ENCODE data around the gene COL9A2. TPM values are rescaled to one million over a fixed set of nuclear protein-coding genes. Genes with fewer than 3 reads are reported as not detected.

The COL9A2 gene
- total and polyA plus RNA-seq, 2 donors (not counting 3 experiments of a cell fraction or from before 2014, with no cell fraction given): 0.64 to 0.69 TPM

DNA sequence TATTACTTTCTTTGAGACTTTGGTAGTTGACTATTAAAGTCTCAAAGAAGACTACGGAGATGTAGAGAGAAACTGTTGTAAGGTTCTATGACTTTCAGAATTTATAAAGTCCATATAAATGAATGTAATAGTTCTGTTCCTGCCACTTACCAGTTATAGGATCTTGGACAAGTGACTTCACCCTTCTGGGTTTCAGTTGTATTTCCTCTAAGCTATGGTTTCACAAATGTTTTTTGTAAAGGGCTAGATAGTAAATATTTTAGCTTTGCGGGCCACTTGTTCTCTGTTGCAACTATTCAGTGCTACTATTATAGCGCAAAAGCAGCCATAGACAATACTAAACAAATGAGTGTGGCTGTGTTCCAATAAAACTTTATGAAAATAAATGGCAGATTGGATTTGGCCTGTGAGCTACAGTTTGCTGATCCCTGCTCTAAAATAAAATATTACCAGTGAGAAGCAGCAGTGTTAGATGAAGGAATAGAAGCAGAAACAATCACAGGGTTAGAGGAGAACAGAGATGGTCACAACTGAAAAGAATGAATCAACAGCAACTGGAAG, 44.4 kb downstream of the COL9A2 start:
- intact Hi-C loops (cut with micrococcal nuclease): no loop called here
- Histone ChIP-seq H2AFZ (ENCODE audit: low read depth, low read length) (no peak overlapping the region), H3K27me3 (ENCODE audit: control insufficient read depth in 2 of 2, insufficient read depth in 2 of 2, low read length in 2 of 2) (no peaks in the 10 kb centered on the region), H3K4me2 (ENCODE audit: insufficient read depth, low read length) (no peak overlapping the region), H3K27ac (ENCODE audit: insufficient read depth, low read depth, low read length) (no peak overlapping the region), H3K4me3 (replicated peaks in 1 of 3; ENCODE audit: insufficient read depth in 1 of 3, low read depth in 1 of 3, low read length in 3 of 3) (no peak overlapping the region), H3K9ac (replicated peaks; ENCODE audit: extremely low read depth, insufficient read depth, low read length) (no peak overlapping the region), H3K4me1 (ENCODE audit: control insufficient read depth, extremely low read depth, insufficient read depth, low read length) (no peaks in the 10 kb centered on the region), H3K36me3 (ENCODE audit: control insufficient read depth in 2 of 2, extremely low read depth in 1 of 2, insufficient read depth in 2 of 2, low read length in 2 of 2) (peaks cover 17 to 24% of the 10 kb centered on the region in 2 experiments), H3K9me3 (replicated peaks; ENCODE audit: control insufficient read depth, insufficient read depth, low read length) (no peaks in the 10 kb centered on the region), H4K20me1 (replicated peaks; ENCODE audit: control insufficient read depth, extremely low read depth, insufficient read depth, low read length) (no peaks in the 10 kb centered on the region), H3K79me2 (ENCODE audit: control insufficient read depth, insufficient read depth, low read length) (peaks cover 1% of the 10 kb centered on the region), H3K9me1 (replicated peaks; ENCODE audit: control insufficient read depth, extremely low read depth, insufficient read depth, low read length) (no peaks in the 10 kb centered on the region)
- no peak for DNase-seq (ENCODE audit: low read depth, low spot score)
- TF ChIP-seq EZH2 (IDR thresholded peaks at IDR 0.05; ENCODE audit: borderline replicate concordance, low read depth, low read length, severe bottlenecking): no peak
- no peak for TF ChIP-seq POLR2A (IDR thresholded peaks at IDR 0.05; ENCODE audit: low read depth, low read length)
- TF ChIP-seq, protein P1, sequence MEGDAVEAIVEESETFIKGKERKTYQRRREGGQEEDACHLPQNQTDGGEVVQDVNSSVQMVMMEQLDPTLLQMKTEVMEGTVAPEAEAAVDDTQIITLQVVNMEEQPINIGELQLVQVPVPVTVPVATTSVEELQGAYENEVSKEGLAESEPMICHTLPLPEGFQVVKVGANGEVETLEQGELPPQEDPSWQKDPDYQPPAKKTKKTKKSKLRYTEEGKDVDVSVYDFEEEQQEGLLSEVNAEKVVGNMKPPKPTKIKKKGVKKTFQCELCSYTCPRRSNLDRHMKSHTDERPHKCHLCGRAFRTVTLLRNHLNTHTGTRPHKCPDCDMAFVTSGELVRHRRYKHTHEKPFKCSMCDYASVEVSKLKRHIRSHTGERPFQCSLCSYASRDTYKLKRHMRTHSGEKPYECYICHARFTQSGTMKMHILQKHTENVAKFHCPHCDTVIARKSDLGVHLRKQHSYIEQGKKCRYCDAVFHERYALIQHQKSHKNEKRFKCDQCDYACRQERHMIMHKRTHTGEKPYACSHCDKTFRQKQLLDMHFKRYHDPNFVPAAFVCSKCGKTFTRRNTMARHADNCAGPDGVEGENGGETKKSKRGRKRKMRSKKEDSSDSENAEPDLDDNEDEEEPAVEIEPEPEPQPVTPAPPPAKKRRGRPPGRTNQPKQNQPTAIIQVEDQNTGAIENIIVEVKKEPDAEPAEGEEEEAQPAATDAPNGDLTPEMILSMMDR (IDR thresholded peaks at IDR 0.05; ENCODE audit: extremely low read depth in 1 of 2, insufficient read depth in 1 of 2, low read depth in 1 of 2, low read length in 2 of 2): no peak
- no peak for TF ChIP-seq FOS (IDR thresholded peaks at IDR 0.05; ENCODE audit: borderline replicate concordance, insufficient read depth, low read length)
- TF ChIP-seq JUN (IDR thresholded peaks at IDR 0.05; ENCODE audit: borderline replicate concordance, insufficient read depth, insufficient read length, low read depth): no peak
- no peak for TF ChIP-seq POLR2AphosphoS5 (IDR thresholded peaks at IDR 0.05; ENCODE audit: insufficient read depth, low read depth, low read length)
- no peak for TF ChIP-seq MYC (IDR thresholded peaks at IDR 0.05; ENCODE audit: low read depth, low read length)
- TF ChIP-seq, protein P2, sequence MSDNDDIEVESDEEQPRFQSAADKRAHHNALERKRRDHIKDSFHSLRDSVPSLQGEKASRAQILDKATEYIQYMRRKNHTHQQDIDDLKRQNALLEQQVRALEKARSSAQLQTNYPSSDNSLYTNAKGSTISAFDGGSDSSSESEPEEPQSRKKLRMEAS (IDR thresholded peaks at IDR 0.05; ENCODE audit: insufficient read depth, insufficient read length): no peak
- no peak for TF ChIP-seq GATA2 (IDR thresholded peaks at IDR 0.05; ENCODE audit: insufficient read depth, insufficient read length, low read depth, low read length)
- ChIA-PET CTCF (interaction anchor here (0.6 to 1.9 kb wide), 3 partner anchors 66 to 1610 kb away, joined by 3 to 5 read pairs (median 4); no protein-coding TSS in a partner anchor), POLR2A (interaction anchor here (0.7 kb wide), 1 partner anchor 183 kb away, joined by 3 read pairs; no protein-coding TSS in a partner anchor)
- dilution Hi-C loops (cut with MboI; ENCODE audit: extremely low pct_ligation_motif_present, low sequenced_read_pairs): no loop called here
- FAIRE-seq: no peak
- no TSS peak for BruUV-seq (replicated peaks)
